Neuronal stem cell (in vitro differentiated cells): ENCODE measurements around the gene TMEM138.

ENCODE experiments used
- DNase-seq: peaks from one replicate; pipeline ENCODE4 v3.0.0-alpha.2; 2013; ENCODE audit warnings: low spot score
- H2AFZ ChIP-seq: one replicate; pipeline ENCODE4 v1.6.1; 2013; ENCODE audit warnings: mild to moderate bottlenecking, low read length, inconsistent platforms
- H2AK5ac ChIP-seq: 2 replicates; pipeline ENCODE4 v1.6.1; 2013; ENCODE audit warnings: low read depth, mild to moderate bottlenecking, inconsistent platforms, low read length, moderate library complexity, mixed read lengths
- H2BK120ac ChIP-seq: 2 replicates; pipeline ENCODE4 v1.6.1; 2013; ENCODE audit warnings: low read depth, mild to moderate bottlenecking, inconsistent platforms, low read length, moderate library complexity, mixed read lengths
- H2BK12ac ChIP-seq: one replicate; pipeline ENCODE4 v1.6.1; 2013; ENCODE audit warnings: low read length, inconsistent platforms
- H2BK15ac ChIP-seq: 2 replicates; pipeline ENCODE4 v1.6.1; 2013; ENCODE audit warnings: mild to moderate bottlenecking, low read length, inconsistent platforms, mixed read lengths
- H2BK5ac ChIP-seq: one replicate; pipeline ENCODE4 v1.6.1; 2013; ENCODE audit warnings: inconsistent platforms, mild to moderate bottlenecking, low read length, moderate library complexity
- H3K14ac ChIP-seq: one replicate; pipeline ENCODE4 v1.6.1; 2013; ENCODE audit warnings: low read length, inconsistent platforms
- H3K18ac ChIP-seq: 2 replicates; pipeline ENCODE4 v1.6.1; 2013; ENCODE audit warnings: low read length, inconsistent platforms
- H3K23ac ChIP-seq: 2 replicates; pipeline ENCODE4 v1.6.1; 2013; ENCODE audit warnings: low read depth, mild to moderate bottlenecking, mixed read lengths, low read length, inconsistent platforms; ENCODE audit not compliant: poor library complexity
- H3K27ac ChIP-seq: replicated peaks from 3 replicates; pipeline ENCODE4 v1.5.1; 2013; ENCODE audit warnings: low read length, inconsistent platforms
- H3K27me3 ChIP-seq, 3 experiments: 2 replicates each; pipeline ENCODE4 v1.6.1; 2013; ENCODE audit warnings: low read length in 3 of 3, mild to moderate bottlenecking in 2 of 3, inconsistent platforms in 1 of 3, low read depth in 1 of 3, mixed read lengths in 1 of 3, moderate library complexity in 1 of 3; ENCODE audit not compliant: control insufficient read depth in 3 of 3, insufficient read depth in 3 of 3
- H3K36me3 ChIP-seq, 2 donors: replicated peaks in 1 of 2; 2 replicates each; pipeline ENCODE4 v1.6.1; 2013; ENCODE audit warnings: low read length in 2 of 2; ENCODE audit not compliant: control insufficient read depth in 2 of 2, insufficient read depth in 2 of 2
- H3K4ac ChIP-seq: 2 replicates; pipeline ENCODE4 v1.6.1; 2013; ENCODE audit warnings: inconsistent platforms, mild to moderate bottlenecking, low read length, moderate library complexity
- H3K4me1 ChIP-seq, 2 donors: 1 replicate in 1 of 2; 2 replicates in 1 of 2; pipeline ENCODE4 v1.6.1; 2013; ENCODE audit warnings: low read length in 2 of 2, low read depth in 1 of 2; ENCODE audit not compliant: control insufficient read depth in 2 of 2, insufficient read depth in 1 of 2
- H3K4me2 ChIP-seq: one replicate; pipeline ENCODE4 v1.6.1; 2013; ENCODE audit warnings: mild to moderate bottlenecking, low read length, inconsistent platforms; ENCODE audit not compliant: insufficient read depth, poor library complexity, severe bottlenecking
- H3K4me3 ChIP-seq, 2 donors: 2 replicates each; pipeline ENCODE4 v1.5.1; 2013; ENCODE audit warnings: low read length in 2 of 2, mild to moderate bottlenecking in 2 of 2, inconsistent platforms in 1 of 2, moderate library complexity in 1 of 2
- H3K79me1 ChIP-seq: one replicate; pipeline ENCODE4 v1.6.1; 2013; ENCODE audit warnings: low read depth, mild to moderate bottlenecking, inconsistent platforms, low read length, moderate library complexity
- H3K9ac ChIP-seq: one replicate; pipeline ENCODE4 v1.6.1; 2013; ENCODE audit warnings: mild to moderate bottlenecking, low read depth, low read length, inconsistent platforms; ENCODE audit not compliant: poor library complexity
- H3K9me3 ChIP-seq, 2 donors: replicated peaks in 1 of 2; 2 replicates each; pipeline versions ENCODE3 to v1.6.1; 2013; ENCODE audit warnings: low read length in 2 of 2, mild to moderate bottlenecking in 2 of 2, inconsistent platforms in 1 of 2, low read depth in 1 of 2, mixed read lengths in 1 of 2, moderate library complexity in 1 of 2; ENCODE audit not compliant: control insufficient read depth in 2 of 2, insufficient read depth in 1 of 2
- H4K8ac ChIP-seq: one replicate; pipeline ENCODE4 v1.6.1; 2013; ENCODE audit warnings: low read depth, mild to moderate bottlenecking, inconsistent platforms, low read length, moderate library complexity
- H4K91ac ChIP-seq: one replicate; pipeline ENCODE4 v1.6.1; 2013; ENCODE audit warnings: low read length, low read depth, mild to moderate bottlenecking, inconsistent platforms; ENCODE audit not compliant: poor library complexity
- WGBS, 2 donors: extraction: QIAGEN DNeasy Blood & Tissue Kit; methylation state at CpG; one replicate each; pipeline ENCODE4 v1.1.7; 2013; ENCODE audit warnings: missing lambda C conversion rate in 2 of 2, mixed read lengths in 1 of 2; ENCODE audit not compliant: insufficient read length in 2 of 2, insufficient replicate concordance in 1 of 2; ENCODE audit errors: extremely low coverage in 2 of 2; 5-methylcytosine and 5-hydroxymethylcytosine counted together

TMEM138 gene

DNA sequence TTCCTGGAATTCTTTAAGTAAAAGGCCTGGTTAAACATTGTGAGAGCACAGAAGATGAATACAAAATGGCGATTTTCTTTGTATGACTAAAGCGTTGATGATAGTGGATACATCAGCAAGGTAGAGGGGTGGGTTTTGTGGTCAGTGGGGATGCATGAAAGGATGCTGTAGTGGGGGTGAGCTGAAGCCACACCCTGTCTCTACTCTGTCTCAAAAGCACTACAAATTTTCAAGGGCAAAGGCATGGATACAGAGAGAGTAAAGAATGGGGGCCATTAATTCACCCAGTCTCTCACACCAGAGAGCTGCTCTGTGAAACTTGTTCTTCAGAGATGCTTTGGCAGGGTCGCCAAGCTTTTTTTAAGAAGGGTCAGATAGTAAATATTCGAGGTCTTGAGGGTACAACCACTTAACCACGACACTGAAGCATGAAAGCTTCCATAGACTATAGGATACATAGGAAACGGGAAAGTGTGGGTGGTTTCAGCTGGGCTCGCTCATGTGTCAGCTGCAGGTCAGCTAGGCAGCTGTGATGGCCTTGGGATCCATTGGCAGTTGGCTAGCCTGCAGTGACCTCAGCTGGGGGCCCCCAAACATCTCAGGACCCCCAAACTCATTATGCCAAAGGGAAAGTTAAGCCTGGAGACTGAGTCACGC, 8.3 kb downstream of the TMEM138 start:
- Histone ChIP-seq H2BK120ac (no peak overlapping the region), H3K4ac (no peak overlapping the region), H3K9ac (no peak overlapping the region), H3K18ac (no peak overlapping the region), H3K27ac (no peak overlapping the region), H3K36me3 (peaks cover 39 to 86% of the 10 kb centered on the region in 2 donors), H3K9me3 (peaks cover 12 to 43% of the 10 kb centered on the region in 2 donors), H2BK12ac (no peak overlapping the region), H3K14ac (no peak overlapping the region), H3K4me2 (no peak overlapping the region), H3K79me1 (no peaks in the 10 kb centered on the region), H4K91ac (no peak overlapping the region), H2AK5ac (no peak overlapping the region), H3K4me3 (no peak overlapping the region), H3K23ac (no peak overlapping the region), H2BK5ac (no peak overlapping the region), H3K4me1 (no peaks in the 10 kb centered on the region), H4K8ac (no peak overlapping the region), H3K27me3 (no peaks in the 10 kb centered on the region), H2AFZ (no peak overlapping the region), H2BK15ac (no peak overlapping the region)
- DNase-seq = no peak
- WGBS, 2 donors = no CpG with 5 or more reads among the region's 8 CpGs

DNA sequence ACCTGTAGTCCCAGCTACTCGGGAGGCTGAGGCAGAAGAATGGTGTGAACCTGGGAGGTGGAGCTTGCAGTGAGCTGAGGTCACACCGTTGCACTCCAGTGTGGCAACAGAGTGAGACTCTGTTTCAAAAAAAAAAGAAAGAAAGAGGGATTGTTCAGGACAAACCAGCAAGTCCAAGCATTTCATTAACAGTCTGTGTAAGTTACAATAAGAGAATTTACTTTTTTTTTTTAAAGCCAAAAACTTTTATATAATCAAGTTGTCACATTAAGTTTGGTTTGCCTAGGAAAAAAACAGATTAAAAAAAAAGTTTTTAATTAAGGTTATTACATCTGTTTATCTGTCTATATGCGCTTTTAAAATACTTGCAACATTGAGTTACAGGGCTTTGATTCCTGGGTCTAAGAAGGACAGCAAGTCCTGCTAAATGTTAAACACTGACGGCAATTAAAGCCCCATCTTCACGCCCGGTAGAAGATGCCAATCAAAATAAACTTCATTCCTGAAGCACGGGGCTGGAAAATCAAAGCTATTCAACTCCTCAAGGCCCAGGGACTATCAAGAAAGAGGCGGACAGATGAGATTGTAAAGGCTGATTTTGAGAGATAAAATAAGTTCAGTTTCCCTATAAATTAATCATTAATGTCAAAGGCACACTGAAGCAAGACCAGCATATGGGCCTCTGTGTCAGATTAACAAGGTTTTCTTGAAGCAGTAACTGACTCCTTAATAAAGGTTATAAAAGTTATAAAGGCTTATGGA, 10.7 kb downstream of the TMEM138 start:
- H3K79me1 ChIP-seq = no peaks in the 10 kb centered on the region
- H2BK15ac ChIP-seq = no peak overlapping the region
- no peak overlapping the region for H4K91ac ChIP-seq
- no peak overlapping the region for H3K14ac ChIP-seq
- no peaks in the 10 kb centered on the region for H3K4me1 ChIP-seq
- no peak overlapping the region for H3K4me3 ChIP-seq
- H2AFZ ChIP-seq = no peak overlapping the region
- H4K8ac ChIP-seq = no peak overlapping the region
- H3K36me3 ChIP-seq = peaks cover 25 to 86% of the 10 kb centered on the region in 2 donors
- H2AK5ac ChIP-seq = no peak overlapping the region
- no peak overlapping the region for H3K4ac ChIP-seq
- H2BK5ac ChIP-seq = no peak overlapping the region
- no peak overlapping the region for H2BK12ac ChIP-seq
- no peak overlapping the region for H2BK120ac ChIP-seq
- H3K4me2 ChIP-seq = no peak overlapping the region
- no peak overlapping the region for H3K23ac ChIP-seq
- H3K18ac ChIP-seq = no peak overlapping the region
- no peaks in the 10 kb centered on the region for H3K27me3 ChIP-seq
- peaks cover 12 to 46% of the 10 kb centered on the region in 2 donors for H3K9me3 ChIP-seq
- no peak for DNase-seq
- no CpG with 5 or more reads among the region's 8 CpGs for WGBS, 2 donors
- H3K27ac ChIP-seq = no peak overlapping the region
- H3K9ac ChIP-seq = no peak overlapping the region

GRCh38 chr11:61375761-61376108, 13.6 kb downstream of the TMEM138 start:
- Histone ChIP-seq H2BK5ac (no peak overlapping the region), H4K91ac (no peak overlapping the region), H3K14ac (no peak overlapping the region), H2AK5ac (no peak overlapping the region), H3K4ac (no peak overlapping the region), H3K9ac (no peak overlapping the region), H2BK15ac (no peak overlapping the region), H3K27me3 (no peaks in the 10 kb centered on the region), H3K4me3 (no peak overlapping the region), H2BK12ac (no peak overlapping the region), H3K27ac (no peak overlapping the region), H3K23ac (no peak overlapping the region), H3K4me2 (no peak overlapping the region), H2BK120ac (no peak overlapping the region), H3K36me3 (peaks cover 8 to 59% of the 10 kb centered on the region in 2 donors), H3K4me1 (no peaks in the 10 kb centered on the region), H3K79me1 (no peaks in the 10 kb centered on the region), H2AFZ (no peak overlapping the region), H3K9me3 (peaks cover 7 to 39% of the 10 kb centered on the region in 2 donors), H4K8ac (no peak overlapping the region), H3K18ac (no peak overlapping the region)
- DNase-seq = no peak
- no CpG with 5 or more reads among the region's 6 CpGs for WGBS, 2 donors

GRCh38 chr11:61377461-61378160, 15.4 kb downstream of the TMEM138 start:
- no peak overlapping the region for H3K14ac ChIP-seq
- peaks cover 3 to 23% of the 10 kb centered on the region in 2 donors for H3K9me3 ChIP-seq
- DNase-seq = no peak
- H3K79me1 ChIP-seq = no peaks in the 10 kb centered on the region
- H4K8ac ChIP-seq = no peak overlapping the region
- no peak overlapping the region for H3K4me2 ChIP-seq
- H3K36me3 ChIP-seq = peaks cover 6 to 48% of the 10 kb centered on the region in 2 donors
- no peaks in the 10 kb centered on the region for H3K4me1 ChIP-seq
- H2BK120ac ChIP-seq = no peak overlapping the region
- no peak overlapping the region for H3K18ac ChIP-seq
- no peak overlapping the region for H3K23ac ChIP-seq
- no peak overlapping the region for H3K4ac ChIP-seq
- no peak overlapping the region for H2BK15ac ChIP-seq
- no peak overlapping the region for H3K4me3 ChIP-seq
- no peak overlapping the region for H2BK12ac ChIP-seq
- H4K91ac ChIP-seq = no peak overlapping the region
- H3K27ac ChIP-seq = no peak overlapping the region
- H3K27me3 ChIP-seq = no peaks in the 10 kb centered on the region
- no CpG with 5 or more reads among the region's 6 CpGs for WGBS, 2 donors
- no peak overlapping the region for H2AK5ac ChIP-seq
- H3K9ac ChIP-seq = no peak overlapping the region
- no peak overlapping the region for H2AFZ ChIP-seq
- H2BK5ac ChIP-seq = no peak overlapping the region
